Loucy (cell line): ENCODE data around the gene ZNF524.

Experiments used
- H2AFZ ChIP-seq: fragments of 200-600 bp; sonication (generic); 2 replicates; pipeline ENCODE4 v1.6.0; 2016; ENCODE audit warnings: antibody characterized with exemption, mild to moderate bottlenecking, low read length, moderate library complexity
- H3F3A ChIP-seq: fragments of 200-600 bp; 2 replicates; pipeline ENCODE4 v1.6.0; 2016; ENCODE audit warnings: antibody characterized with exemption, low read depth, mild to moderate bottlenecking
- H3K27me3 ChIP-seq: fragments of 200-600 bp; sonication (generic); 2 replicates; pipeline ENCODE4 v1.6.1; 2014; ENCODE audit warnings: low read length, mild to moderate bottlenecking; ENCODE audit not compliant: insufficient read depth, poor library complexity, severe bottlenecking
- H3K36me3 ChIP-seq: fragments of 200-600 bp; sonication (generic); 2 replicates; pipeline ENCODE4 v1.6.1; 2016; ENCODE audit warnings: low read length; ENCODE audit not compliant: insufficient read depth
- H3K4me1 ChIP-seq: fragments of 200-600 bp; sonication (generic); 2 replicates; pipeline ENCODE4 v1.5.1; 2014; ENCODE audit warnings: low read length, mild to moderate bottlenecking; ENCODE audit not compliant: insufficient read depth, poor library complexity, severe bottlenecking
- H3K4me2 ChIP-seq: fragments of 200-600 bp; sonication (generic); 2 replicates; pipeline ENCODE4 v1.6.0; 2014; ENCODE audit warnings: antibody characterized with exemption, low read length, low read depth, mild to moderate bottlenecking; ENCODE audit not compliant: poor library complexity, severe bottlenecking
- H3K4me3 ChIP-seq: fragments of 200-600 bp; sonication (generic); 2 replicates; pipeline ENCODE4 v1.5.1; 2014; ENCODE audit warnings: low read length, mild to moderate bottlenecking, mixed read lengths; ENCODE audit not compliant: poor library complexity, severe bottlenecking
- H3K79me2 ChIP-seq: fragments of 200-600 bp; sonication (generic); 2 replicates; pipeline ENCODE4 v1.6.1; 2014; ENCODE audit warnings: low read length; ENCODE audit not compliant: insufficient read depth
- H3K9ac ChIP-seq: fragments of 200-600 bp; sonication (generic); 2 replicates; pipeline ENCODE4 v1.6.0; 2014; ENCODE audit warnings: mild to moderate bottlenecking, low read depth, low read length, moderate library complexity; ENCODE audit not compliant: poor library complexity, severe bottlenecking
- H3K9me2 ChIP-seq: fragments of 200-600 bp; sonication (generic); replicated peaks from 2 replicates; pipeline ENCODE4 v1.6.1; 2016; ENCODE audit warnings: low read depth, low read length, mixed read lengths
- H3K9me3 ChIP-seq: fragments of 200-600 bp; sonication (generic); 2 replicates; pipeline ENCODE4 v1.6.1; 2014; ENCODE audit warnings: mild to moderate bottlenecking, antibody characterized with exemption, low read length, low read depth; ENCODE audit not compliant: insufficient read depth
- H4K20me1 ChIP-seq: fragments of 200-600 bp; sonication (generic); 2 replicates; pipeline ENCODE4 v1.6.0; 2014; ENCODE audit warnings: antibody characterized with exemption, low read length, mild to moderate bottlenecking; ENCODE audit not compliant: insufficient read depth, poor library complexity, severe bottlenecking
- CTCF ChIP-seq: fragments of 200-600 bp; sonication (generic); conservative IDR thresholded peaks from 2 replicates; pipeline ENCODE4 v1.5.1; 2014; ENCODE audit warnings: mild to moderate bottlenecking, antibody characterized with exemption, low read length
- EZH2phosphoT487 ChIP-seq: fragments of 200-600 bp; IDR thresholded peaks from 2 replicates; pipeline ENCODE4 v1.6.1; 2018; ENCODE audit warnings: antibody characterized with exemption, mild to moderate bottlenecking, moderate library complexity, borderline replicate concordance

ZNF524 gene

GRCh38 chr19:55643003-55643886 is 43.2 kb downstream of the ZNF524 start, which contains the start of gene ZNF581:
ZNF581 (plus strand) TSS chr19:55643649; CDS start chr19:55644572, 923 bp downstream.
- peak within 1 kb of the TSS; percentile 96 for H3K4me3 ChIP-seq
- H2AFZ ChIP-seq = no peak within 1 kb of the TSS
- no peaks in the 10 kb centered on the region for H3K27me3 ChIP-seq
- H3K9ac ChIP-seq = peak within 1 kb of the TSS; percentile 85
- no peaks in the 10 kb centered on the region for H3K9me2 ChIP-seq
- peaks cover 36% of the 10 kb centered on the region for H3K4me1 ChIP-seq
- peak within 1 kb of the TSS; percentile 100 for H3K4me2 ChIP-seq
- peaks cover 66% of the 10 kb centered on the region for H3K79me2 ChIP-seq
- TF ChIP-seq EZH2phosphoT487 (no peak), CTCF (no peak)
- H3K9me3 ChIP-seq = no peaks in the 10 kb centered on the region
- H4K20me1 ChIP-seq = peaks cover 4% of the 10 kb centered on the region
- no peaks in the 10 kb centered on the region for H3F3A ChIP-seq
- no peaks in the 10 kb centered on the region; the same call in 1 of the 2 replicates for H3K36me3 ChIP-seq

- Histone ChIP-seq H3K9ac (peak overlapping the region; percentile 85), H3K4me1 (peaks cover 38% of the 10 kb centered on the region), H3K9me3 (no peaks in the 10 kb centered on the region), H3K4me3 (peak overlapping the region; percentile 96), H3K79me2 (peaks cover 72% of the 10 kb centered on the region), H3K36me3 (no peaks in the 10 kb centered on the region; the same call in 1 of the 2 replicates), H3K27me3 (no peaks in the 10 kb centered on the region), H4K20me1 (peaks cover 4% of the 10 kb centered on the region), H3K4me2 (peak overlapping the region; percentile 100), H2AFZ (no peak overlapping the region), H3F3A (no peaks in the 10 kb centered on the region), H3K9me2 (no peaks in the 10 kb centered on the region)
- no peak for TF ChIP-seq EZH2phosphoT487
Observed at GRCh38 chr19:55643887-55644176, 43.7 kb downstream of the ZNF524 start.

- no peaks in the 10 kb centered on the region for H3K9me3 ChIP-seq
- H3K27me3 ChIP-seq = no peaks in the 10 kb centered on the region
- H3K4me1 ChIP-seq = peaks cover 36% of the 10 kb centered on the region
- TF ChIP-seq CTCF (no peak), EZH2phosphoT487 (no peak)
- H3K36me3 ChIP-seq = no peaks in the 10 kb centered on the region; the same call in 1 of the 2 replicates
- H3K9me2 ChIP-seq = no peaks in the 10 kb centered on the region
- H3K79me2 ChIP-seq = peaks cover 74% of the 10 kb centered on the region
- peak overlapping the region; percentile 96 for H3K4me3 ChIP-seq
- H2AFZ ChIP-seq = no peak overlapping the region
- H3F3A ChIP-seq = no peaks in the 10 kb centered on the region
- H3K9ac ChIP-seq = peak overlapping the region; percentile 85
- peaks cover 4% of the 10 kb centered on the region for H4K20me1 ChIP-seq
- H3K4me2 ChIP-seq = peak overlapping the region; percentile 100
Observed at GRCh38 chr19:55644191-55644833, 44.2 kb downstream of the ZNF524 start.
